Smooth muscle cell (in vitro differentiated cells): ENCODE measurements around the gene VASP. TPM values are rescaled to one million over a fixed set of nuclear protein-coding genes. Genes with fewer than 3 reads are reported as not detected.

Experiments
- DNase-seq: peaks from one replicate; lab custom pipeline; 2025; ENCODE audit not compliant: unreplicated experiment; lab: John Stamatoyannopoulos, UW
- H2AFZ ChIP-seq: fragments of 200-600 bp; sonication (generic); 2 replicates; pipeline ENCODE4 v1.6.0; 2016; ENCODE audit warnings: antibody characterized with exemption, low read depth, mild to moderate bottlenecking
- H3F3A ChIP-seq: fragments of 200-600 bp; sonication (generic); 2 replicates; pipeline ENCODE4 v1.6.0; 2017; ENCODE audit warnings: antibody characterized with exemption, low read depth
- H3K27ac ChIP-seq: fragments of 200-600 bp; sonication (generic); 2 replicates; pipeline ENCODE4 v1.5.1; 2016; ENCODE audit warnings: low read depth, mild to moderate bottlenecking
- H3K27me3 ChIP-seq: fragments of 200-600 bp; sonication (generic); 2 replicates; pipeline ENCODE4 v1.6.1; 2016; ENCODE audit warnings: low read depth, mild to moderate bottlenecking
- H3K36me3 ChIP-seq: fragments of 200-600 bp; sonication (generic); 2 replicates; pipeline ENCODE4 v1.5.1; 2016; ENCODE audit warnings: low read depth
- H3K4me1 ChIP-seq: fragments of 200-600 bp; sonication (generic); 2 replicates; pipeline ENCODE4 v1.5.1; 2016; ENCODE audit warnings: low read depth
- H3K4me2 ChIP-seq: fragments of 200-600 bp; sonication (generic); 2 replicates; pipeline ENCODE4 v1.6.0; 2016; ENCODE audit warnings: mild to moderate bottlenecking
- H3K4me3 ChIP-seq: fragments of 200-600 bp; sonication (generic); 2 replicates; pipeline ENCODE4 v1.5.1; 2016; ENCODE audit warnings: mild to moderate bottlenecking
- H3K79me2 ChIP-seq: fragments of 200-600 bp; sonication (generic); 2 replicates; pipeline ENCODE4 v1.6.0; 2016; ENCODE audit warnings: low read depth, mild to moderate bottlenecking
- H3K9ac ChIP-seq: fragments of 200-600 bp; sonication (generic); 2 replicates; pipeline ENCODE4 v1.6.0; 2016; ENCODE audit warnings: low read depth
- H3K9me3 ChIP-seq: fragments of 200-600 bp; sonication (generic); replicated peaks from 2 replicates; pipeline ENCODE4 v1.5.1; 2016; ENCODE audit warnings: low read depth
- H4K20me1 ChIP-seq: fragments of 200-600 bp; sonication (generic); 2 replicates; pipeline ENCODE4 v1.6.0; 2016; ENCODE audit warnings: low read depth
- WGBS: methylation state at CpG from one replicate; pipeline ENCODE4 v1.1.7; 2016; ENCODE audit warnings: low lambda C conversion rate; 5-methylcytosine and 5-hydroxymethylcytosine counted together
- polyA plus RNA-seq: library from polyadenylated mRNA; unstranded; fragments of >200 nt; fragmentation: Nextera tagmentation; extraction: Ambion mirVana; gene quantifications from 2 replicates; pipeline ENCODE4 v1.2.1, GENCODE V29; 2016
- total RNA-seq: library from RNA; depleted of rRNA; stranded (reverse); fragments of >200 nt; gene quantifications from 2 replicates; pipeline ENCODE4 v1.2.3, GENCODE V29; 2014
- TF ChIP-seq, protein P1 (sequence below): fragments of 200-600 bp; sonication (generic); IDR thresholded peaks from 2 replicates; pipeline ENCODE4 v1.5.1; 2017; ENCODE audit warnings: borderline replicate concordance, mild to moderate bottlenecking, antibody characterized with exemption; ENCODE audit not compliant: insufficient read depth, poor library complexity, severe bottlenecking

VASP gene
- total and polyA plus RNA-seq, 2 experiments from 2014 or later, result 73.6 to 75.8 TPM

DNA sequence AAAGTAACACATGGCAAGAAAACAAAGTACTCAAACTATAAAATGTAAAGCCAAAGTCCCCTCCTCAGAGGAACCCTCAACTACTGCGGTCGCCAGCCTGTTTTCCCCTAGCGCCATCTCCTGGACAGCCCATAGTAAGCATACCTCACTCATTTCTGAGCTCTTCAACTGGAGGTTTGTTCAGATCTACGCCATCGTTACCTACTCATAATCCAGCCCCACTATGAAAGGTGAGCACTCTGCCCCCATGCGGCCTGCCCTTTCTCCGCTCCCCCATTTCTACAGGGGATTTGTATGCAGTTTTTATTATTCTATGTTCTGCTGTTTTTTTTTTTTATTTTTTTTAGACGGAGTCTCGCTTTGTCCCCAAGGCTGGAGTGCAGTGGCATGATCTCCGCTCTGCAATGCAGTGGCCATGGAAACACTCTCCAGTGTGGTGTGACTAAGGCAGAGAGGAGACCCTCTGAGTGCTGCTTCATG lies 51.2 kb downstream of the VASP start:
- H3K27ac ChIP-seq, result no peak overlapping the region
- 43% methylated on average over 10 of the region's 10 CpGs for WGBS
- no peak for DNase-seq
- no peaks in the 10 kb centered on the region for H3K27me3 ChIP-seq
- H3K4me2 ChIP-seq, result no peak overlapping the region
- no peaks in the 10 kb centered on the region for H3K36me3 ChIP-seq
- H4K20me1 ChIP-seq, result peaks cover 53% of the 10 kb centered on the region
- H2AFZ ChIP-seq, result no peak overlapping the region
- H3K79me2 ChIP-seq, result no peaks in the 10 kb centered on the region
- H3F3A ChIP-seq, result peaks cover 4% of the 10 kb centered on the region
- H3K4me3 ChIP-seq, result no peak overlapping the region
- TF ChIP-seq, protein P1, sequence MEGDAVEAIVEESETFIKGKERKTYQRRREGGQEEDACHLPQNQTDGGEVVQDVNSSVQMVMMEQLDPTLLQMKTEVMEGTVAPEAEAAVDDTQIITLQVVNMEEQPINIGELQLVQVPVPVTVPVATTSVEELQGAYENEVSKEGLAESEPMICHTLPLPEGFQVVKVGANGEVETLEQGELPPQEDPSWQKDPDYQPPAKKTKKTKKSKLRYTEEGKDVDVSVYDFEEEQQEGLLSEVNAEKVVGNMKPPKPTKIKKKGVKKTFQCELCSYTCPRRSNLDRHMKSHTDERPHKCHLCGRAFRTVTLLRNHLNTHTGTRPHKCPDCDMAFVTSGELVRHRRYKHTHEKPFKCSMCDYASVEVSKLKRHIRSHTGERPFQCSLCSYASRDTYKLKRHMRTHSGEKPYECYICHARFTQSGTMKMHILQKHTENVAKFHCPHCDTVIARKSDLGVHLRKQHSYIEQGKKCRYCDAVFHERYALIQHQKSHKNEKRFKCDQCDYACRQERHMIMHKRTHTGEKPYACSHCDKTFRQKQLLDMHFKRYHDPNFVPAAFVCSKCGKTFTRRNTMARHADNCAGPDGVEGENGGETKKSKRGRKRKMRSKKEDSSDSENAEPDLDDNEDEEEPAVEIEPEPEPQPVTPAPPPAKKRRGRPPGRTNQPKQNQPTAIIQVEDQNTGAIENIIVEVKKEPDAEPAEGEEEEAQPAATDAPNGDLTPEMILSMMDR, result peak; percentile 55
- no peaks in the 10 kb centered on the region for H3K9me3 ChIP-seq
- H3K4me1 ChIP-seq, result no peaks in the 10 kb centered on the region
- H3K9ac ChIP-seq, result no peak overlapping the region

DNA sequence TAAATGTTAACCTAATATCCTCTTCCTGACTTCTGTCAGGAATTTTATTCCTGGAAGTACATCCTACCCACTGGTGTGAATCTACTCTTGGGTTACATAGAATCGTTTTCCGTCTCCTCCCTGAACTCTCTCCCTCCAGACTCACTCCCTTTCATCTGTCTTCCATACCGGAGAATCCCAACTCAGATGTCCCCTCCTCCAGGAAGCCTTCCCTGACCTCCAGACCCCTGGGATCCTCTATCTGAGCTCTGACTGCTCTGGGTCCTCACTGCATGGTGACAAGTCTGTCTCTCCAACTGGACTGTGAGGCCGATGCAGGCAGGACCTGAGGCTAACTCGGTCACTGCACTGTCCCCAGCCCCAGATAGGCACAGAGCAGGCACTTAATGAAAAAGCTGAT lies 52.8 kb downstream of the VASP start:
- no peaks in the 10 kb centered on the region for H3K9me3 ChIP-seq
- no peak for DNase-seq
- TF ChIP-seq, protein P1, result no peak
- no peak overlapping the region for H3K27ac ChIP-seq
- no peaks in the 10 kb centered on the region for H3K4me1 ChIP-seq
- H3K79me2 ChIP-seq, result no peaks in the 10 kb centered on the region
- H3K4me2 ChIP-seq, result no peak overlapping the region
- H3K27me3 ChIP-seq, result no peaks in the 10 kb centered on the region
- peaks cover 39% of the 10 kb centered on the region for H4K20me1 ChIP-seq
- no peaks in the 10 kb centered on the region for H3F3A ChIP-seq
- no peak overlapping the region for H3K9ac ChIP-seq
- no peak overlapping the region for H3K4me3 ChIP-seq
- no peak overlapping the region for H2AFZ ChIP-seq
- H3K36me3 ChIP-seq, result no peaks in the 10 kb centered on the region
- WGBS, result 86% methylated on average over 5 of the region's 5 CpGs

DNA sequence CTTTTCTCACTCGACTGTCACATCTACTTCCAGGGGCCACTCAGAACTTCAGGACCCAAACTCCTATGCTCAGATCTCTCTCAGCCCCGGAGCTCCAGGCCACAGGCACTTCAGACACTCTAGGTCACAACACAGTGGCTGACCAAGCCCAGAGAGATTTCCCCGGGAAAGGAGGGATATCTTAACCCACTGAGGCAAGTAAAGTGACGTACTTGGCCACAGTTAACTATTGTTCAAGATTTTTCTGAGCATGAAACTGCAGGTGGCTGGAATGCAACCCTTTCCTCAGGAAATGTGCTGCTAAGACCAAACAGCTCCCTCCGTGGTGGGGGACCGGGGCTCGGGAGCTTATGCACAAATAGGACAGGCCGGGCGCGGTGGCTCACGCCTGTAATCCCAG lies 53.4 kb downstream of the VASP start:
- TF ChIP-seq, protein P1, result no peak
- no peak overlapping the region for H3K4me2 ChIP-seq
- H3K79me2 ChIP-seq, result no peaks in the 10 kb centered on the region
- no peaks in the 10 kb centered on the region for H3K36me3 ChIP-seq
- no peaks in the 10 kb centered on the region for H3K27me3 ChIP-seq
- WGBS, result 88% methylated on average over 11 of the region's 11 CpGs
- no peak for DNase-seq
- H3K4me3 ChIP-seq, result no peak overlapping the region
- no peak overlapping the region for H3K9ac ChIP-seq
- peaks cover 38% of the 10 kb centered on the region for H4K20me1 ChIP-seq
- no peak overlapping the region for H3K27ac ChIP-seq
- H2AFZ ChIP-seq, result no peak overlapping the region
- H3F3A ChIP-seq, result no peaks in the 10 kb centered on the region
- no peaks in the 10 kb centered on the region for H3K9me3 ChIP-seq
- no peaks in the 10 kb centered on the region for H3K4me1 ChIP-seq

DNA sequence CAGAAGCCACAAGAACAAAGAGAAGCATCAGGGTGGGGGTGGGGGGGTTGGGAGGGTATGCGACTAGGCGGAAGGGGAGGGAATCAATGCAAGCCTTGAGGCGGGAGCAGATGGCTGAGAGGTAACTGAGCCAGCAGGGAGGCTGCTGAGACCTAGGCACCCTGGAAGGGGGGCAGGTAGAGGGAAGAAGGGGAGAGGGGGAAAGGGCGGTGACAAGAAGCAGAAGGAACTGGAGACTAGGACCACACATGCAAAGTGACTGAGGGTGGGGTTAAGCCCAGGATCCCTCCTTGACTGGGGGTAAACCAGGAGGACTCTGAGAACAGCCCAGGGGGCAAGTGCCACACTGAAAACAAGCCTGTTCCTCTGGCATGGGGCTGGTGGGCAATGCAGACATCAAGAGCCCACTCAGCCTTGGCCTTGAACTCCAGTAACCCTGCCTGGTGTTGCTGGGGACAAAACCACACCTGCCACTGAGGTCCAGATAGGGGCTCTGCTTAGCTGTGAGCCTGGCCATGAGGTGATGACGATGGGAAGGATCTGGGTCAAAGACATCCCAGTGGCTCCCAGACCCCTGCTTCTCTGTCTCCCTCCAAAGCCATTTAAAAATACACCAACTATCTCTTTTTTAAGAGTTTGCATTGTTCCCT lies 57.0 kb downstream of the VASP start:
- Histone ChIP-seq H3K4me1 (no peaks in the 10 kb centered on the region), H3K4me3 (no peak overlapping the region), H3K9ac (no peak overlapping the region), H3K27me3 (no peaks in the 10 kb centered on the region), H3K79me2 (no peaks in the 10 kb centered on the region), H3F3A (no peaks in the 10 kb centered on the region), H4K20me1 (peaks cover 6% of the 10 kb centered on the region), H3K4me2 (no peak overlapping the region), H3K36me3 (no peaks in the 10 kb centered on the region), H3K27ac (no peak overlapping the region), H2AFZ (no peak overlapping the region), H3K9me3 (no peaks in the 10 kb centered on the region)
- TF ChIP-seq, protein P1, result no peak
- DNase-seq, result no peak
- WGBS, result 59% methylated on average over 4 of the region's 5 CpGs
